Measurements from ENCODE around the gene KCNK16. TPM values are rescaled to one million over a fixed set of nuclear protein-coding genes. Genes with fewer than 3 reads are reported as not detected.

Gene KCNK16
- total and polyA plus RNA-seq, 2 donors (not counting 1 experiment from before 2014, with no cell fraction given): not detected

GRCh38 chr6:39282774-39283173 lies 39.7 kb downstream of the KCNK16 start:
- no peak overlapping the region for H3K4me3 Mint-ChIP-seq
- no peak for TF ChIP-seq EZH2 (IDR thresholded peaks at IDR 0.05; ENCODE audit: borderline replicate concordance, insufficient read depth, low read depth, low read length, poor library complexity, severe bottlenecking)
- TF ChIP-seq, protein P1, sequence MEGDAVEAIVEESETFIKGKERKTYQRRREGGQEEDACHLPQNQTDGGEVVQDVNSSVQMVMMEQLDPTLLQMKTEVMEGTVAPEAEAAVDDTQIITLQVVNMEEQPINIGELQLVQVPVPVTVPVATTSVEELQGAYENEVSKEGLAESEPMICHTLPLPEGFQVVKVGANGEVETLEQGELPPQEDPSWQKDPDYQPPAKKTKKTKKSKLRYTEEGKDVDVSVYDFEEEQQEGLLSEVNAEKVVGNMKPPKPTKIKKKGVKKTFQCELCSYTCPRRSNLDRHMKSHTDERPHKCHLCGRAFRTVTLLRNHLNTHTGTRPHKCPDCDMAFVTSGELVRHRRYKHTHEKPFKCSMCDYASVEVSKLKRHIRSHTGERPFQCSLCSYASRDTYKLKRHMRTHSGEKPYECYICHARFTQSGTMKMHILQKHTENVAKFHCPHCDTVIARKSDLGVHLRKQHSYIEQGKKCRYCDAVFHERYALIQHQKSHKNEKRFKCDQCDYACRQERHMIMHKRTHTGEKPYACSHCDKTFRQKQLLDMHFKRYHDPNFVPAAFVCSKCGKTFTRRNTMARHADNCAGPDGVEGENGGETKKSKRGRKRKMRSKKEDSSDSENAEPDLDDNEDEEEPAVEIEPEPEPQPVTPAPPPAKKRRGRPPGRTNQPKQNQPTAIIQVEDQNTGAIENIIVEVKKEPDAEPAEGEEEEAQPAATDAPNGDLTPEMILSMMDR (IDR thresholded peaks at IDR 0.05): no peak
- no peak overlapping the region for H3K27ac Mint-ChIP-seq
- no peaks in the 10 kb centered on the region for H3K4me1 ChIP-seq (ENCODE audit: control insufficient read depth in 2 of 2, insufficient read depth in 2 of 2, low read length in 2 of 2)
- H4K20me1 ChIP-seq (ENCODE audit: control insufficient read depth, insufficient read depth, low read length, poor library complexity, severe bottlenecking): no peaks in the 10 kb centered on the region
- no peak overlapping the region for H3K9ac ChIP-seq (ENCODE audit: low read length)
- H3K27me3 Mint-ChIP-seq: peaks cover 22% of the 10 kb centered on the region
- peaks cover 0 to 7% (median 0%) of the 10 kb centered on the region in 4 experiments for H3K27me3 ChIP-seq (replicated peaks in 1 of 4; ENCODE audit: control extremely low read depth in 1 of 4, control insufficient read depth in 3 of 4, insufficient read depth in 4 of 4, low read length in 3 of 4)
- H3K4me1 Mint-ChIP-seq: no peaks in the 10 kb centered on the region
- no peak for ATAC-seq (ENCODE audit: low read depth)
- no peak overlapping the region for H3K4me2 ChIP-seq (replicated peaks; ENCODE audit: low read depth, low read length, poor library complexity, severe bottlenecking)
- H3K79me2 ChIP-seq (ENCODE audit: control insufficient read depth, insufficient read depth, low read length): no peaks in the 10 kb centered on the region
- DNase-seq: no peak
- H3K9me3 ChIP-seq (ENCODE audit: control extremely low read depth in 1 of 3, control insufficient read depth in 2 of 3, insufficient read depth in 1 of 3, low read length in 2 of 3): peaks cover 0 to 3% (median 0%) of the 10 kb centered on the region in 3 donors
- no peaks in the 10 kb centered on the region for H3K9me3 Mint-ChIP-seq (ENCODE audit: insufficient read depth)
- no peak overlapping the region for H3K4me3 ChIP-seq (ENCODE audit: control extremely low read depth in 1 of 5, extremely low read depth in 1 of 5, insufficient read depth in 1 of 5, low read depth in 2 of 5, low read length in 4 of 5)
- no peaks in the 10 kb centered on the region for H3K36me3 ChIP-seq (replicated peaks in 1 of 2; ENCODE audit: control extremely low read depth in 1 of 2, control insufficient read depth in 1 of 2, extremely low read depth in 1 of 2, insufficient read depth in 2 of 2, low read length in 1 of 2)
- 68% methylated on average over 2 of the region's 2 CpGs for WGBS (ENCODE audit: insufficient coverage)
- H3K27ac ChIP-seq (ENCODE audit: low read length in 2 of 2): no peak overlapping the region
- CTCF ChIA-PET: no interaction called here
- H2AFZ ChIP-seq (ENCODE audit: insufficient read depth, low read depth, low read length, poor library complexity, severe bottlenecking): no peak overlapping the region
- intact Hi-C loops (cut with micrococcal nuclease): no loop called here
- POLR2A ChIA-PET: no interaction called here

DNA sequence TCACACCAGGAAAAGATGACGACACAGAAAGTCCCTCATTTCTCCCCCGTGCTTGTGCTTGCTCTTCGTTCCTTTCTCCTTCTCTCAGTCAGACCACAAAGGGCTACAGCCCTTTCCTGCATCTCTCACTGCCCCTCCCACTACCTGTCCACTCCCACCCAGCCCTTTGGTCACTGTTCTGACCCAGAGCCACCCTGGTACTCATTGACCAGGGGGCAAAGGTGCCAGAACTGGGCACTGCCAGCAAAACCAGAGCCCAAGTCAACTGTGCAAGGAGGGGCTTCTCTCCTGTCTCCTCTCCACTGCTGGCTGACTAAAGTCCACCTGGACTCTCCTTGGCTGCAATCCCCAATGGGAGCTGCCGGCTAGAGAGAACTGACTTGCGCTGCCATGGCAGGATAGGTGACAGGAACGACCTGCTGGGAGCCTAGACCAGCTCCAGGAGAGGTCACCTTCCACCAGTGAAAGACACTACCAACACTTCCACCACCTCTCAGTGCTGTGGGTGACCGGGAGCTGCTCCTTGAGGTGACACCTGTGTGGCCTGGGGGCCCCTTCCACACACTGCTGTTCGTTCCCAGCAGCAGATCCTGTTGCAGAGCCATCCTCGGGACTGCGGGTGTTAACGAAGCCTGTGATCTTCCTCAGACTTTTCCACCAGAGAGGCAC lies 41.1 kb downstream of the KCNK16 start:
- Histone ChIP-seq H3K4me3 (ENCODE audit: control extremely low read depth in 1 of 5, extremely low read depth in 1 of 5, insufficient read depth in 1 of 5, low read depth in 2 of 5, low read length in 4 of 5) (no peak overlapping the region), H3K27ac (ENCODE audit: low read length in 2 of 2) (no peak overlapping the region), H4K20me1 (ENCODE audit: control insufficient read depth, insufficient read depth, low read length, poor library complexity, severe bottlenecking) (no peaks in the 10 kb centered on the region), H3K9ac (ENCODE audit: low read length) (no peak overlapping the region), H3K27me3 (replicated peaks in 1 of 4; ENCODE audit: control extremely low read depth in 1 of 4, control insufficient read depth in 3 of 4, insufficient read depth in 4 of 4, low read length in 3 of 4) (peaks cover 0 to 4% (median 1%) of the 10 kb centered on the region in 4 experiments), H3K4me2 (replicated peaks; ENCODE audit: low read depth, low read length, poor library complexity, severe bottlenecking) (no peak overlapping the region), H3K9me3 (ENCODE audit: control extremely low read depth in 1 of 3, control insufficient read depth in 2 of 3, insufficient read depth in 1 of 3, low read length in 2 of 3) (no peaks in the 10 kb centered on the region), H3K4me1 (ENCODE audit: control insufficient read depth in 2 of 2, insufficient read depth in 2 of 2, low read length in 2 of 2) (no peaks in the 10 kb centered on the region), H2AFZ (ENCODE audit: insufficient read depth, low read depth, low read length, poor library complexity, severe bottlenecking) (no peak overlapping the region), H3K79me2 (ENCODE audit: control insufficient read depth, insufficient read depth, low read length) (no peaks in the 10 kb centered on the region), H3K36me3 (replicated peaks in 1 of 2; ENCODE audit: control extremely low read depth in 1 of 2, control insufficient read depth in 1 of 2, extremely low read depth in 1 of 2, insufficient read depth in 2 of 2, low read length in 1 of 2) (no peaks in the 10 kb centered on the region)
- ATAC-seq (ENCODE audit: low read depth): no peak
- intact Hi-C loops (cut with micrococcal nuclease): no loop called here
- Mint-ChIP-seq H3K4me1 (no peaks in the 10 kb centered on the region), H3K4me3 (no peak overlapping the region), H3K9me3 (ENCODE audit: insufficient read depth) (no peaks in the 10 kb centered on the region), H3K27ac (no peak overlapping the region), H3K27me3 (peaks cover 30% of the 10 kb centered on the region)
- ChIA-PET CTCF (no interaction called here), POLR2A (no interaction called here)
- TF ChIP-seq, protein P1 (IDR thresholded peaks at IDR 0.05): no peak
- no peak for TF ChIP-seq EZH2 (IDR thresholded peaks at IDR 0.05; ENCODE audit: borderline replicate concordance, insufficient read depth, low read depth, low read length, poor library complexity, severe bottlenecking)
- 86% methylated on average over 10 of the region's 11 CpGs for WGBS (ENCODE audit: insufficient coverage)
- no peak for DNase-seq

Data from B cell (primary cell).